Activated CD4-positive, CD25-positive, alpha-beta regulatory T cell (primary cell): ENCODE measurements around the gene ZNF239.
"Not testable (repeated sequence)": the region's sequence is repeated elsewhere in the genome, so short reads cannot be mapped to it uniquely, and the experiment has no call there.

Source experiments
- DNase-seq, 4 experiments: peaks; one replicate each; lab custom pipeline; 2025; lab: John Stamatoyannopoulos, UW

Gene ZNF239

DNA sequence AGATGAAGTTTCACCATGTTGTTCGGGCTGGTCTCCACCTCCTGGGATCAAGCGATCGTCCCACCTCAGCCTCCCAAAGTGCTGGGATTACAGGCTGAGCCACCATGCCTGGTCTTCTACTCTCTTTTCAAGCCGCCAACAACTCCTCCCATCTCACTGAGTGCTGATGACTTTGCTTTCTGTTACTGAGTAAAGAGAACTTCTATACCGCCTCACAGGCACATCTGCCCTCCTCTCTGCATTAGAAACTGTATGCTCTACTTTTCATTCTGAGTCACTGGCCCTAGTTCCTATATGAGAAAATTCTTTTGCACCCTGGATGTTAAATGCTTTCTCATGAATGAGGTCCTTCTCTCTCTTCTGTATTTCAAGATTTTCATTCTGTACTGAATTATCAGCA lies 2.2 kb upstream of the ZNF239 start:
- no peak for DNase-seq

DNA sequence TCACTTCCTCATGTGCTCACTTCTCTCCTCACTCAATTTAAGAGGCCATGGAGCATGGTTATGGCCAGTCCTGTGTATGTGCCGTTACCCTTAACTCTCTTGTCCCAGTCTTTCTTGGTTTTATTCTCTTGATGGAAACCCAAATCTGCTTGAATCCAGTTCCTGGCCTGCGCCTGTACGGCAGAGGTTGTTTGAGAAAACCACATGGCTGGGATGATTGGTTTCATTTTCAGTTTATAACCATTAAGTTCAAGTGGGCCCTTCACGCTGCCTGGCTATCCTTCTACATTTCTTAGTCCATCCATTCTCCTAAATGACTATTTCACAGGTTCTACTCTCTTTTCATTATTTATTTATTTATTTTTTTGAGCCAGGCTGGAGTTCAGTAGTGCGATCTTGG lies 1.6 kb upstream of the ZNF239 start:
- DNase-seq = no peak

DNA sequence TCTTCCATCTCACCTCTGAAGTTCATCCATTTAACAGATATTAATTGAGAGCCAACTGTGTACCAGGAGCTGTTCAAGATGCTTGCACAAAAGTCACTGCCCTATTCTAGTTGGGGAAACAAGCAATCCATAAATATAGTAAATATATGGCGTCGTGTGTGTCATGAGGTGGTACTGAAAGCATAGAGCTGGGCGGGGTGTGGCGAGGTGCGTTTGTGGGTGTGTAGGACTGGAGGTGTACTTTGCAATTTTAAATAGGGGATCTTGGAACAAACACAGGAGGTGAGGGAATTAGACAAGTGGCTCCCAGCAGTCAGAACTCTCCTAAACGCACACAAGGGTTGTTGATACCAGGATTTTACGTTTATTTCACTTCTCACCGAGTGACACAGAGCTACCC lies 490 bp upstream of the ZNF239 start:
- DNase-seq = no peak

DNA sequence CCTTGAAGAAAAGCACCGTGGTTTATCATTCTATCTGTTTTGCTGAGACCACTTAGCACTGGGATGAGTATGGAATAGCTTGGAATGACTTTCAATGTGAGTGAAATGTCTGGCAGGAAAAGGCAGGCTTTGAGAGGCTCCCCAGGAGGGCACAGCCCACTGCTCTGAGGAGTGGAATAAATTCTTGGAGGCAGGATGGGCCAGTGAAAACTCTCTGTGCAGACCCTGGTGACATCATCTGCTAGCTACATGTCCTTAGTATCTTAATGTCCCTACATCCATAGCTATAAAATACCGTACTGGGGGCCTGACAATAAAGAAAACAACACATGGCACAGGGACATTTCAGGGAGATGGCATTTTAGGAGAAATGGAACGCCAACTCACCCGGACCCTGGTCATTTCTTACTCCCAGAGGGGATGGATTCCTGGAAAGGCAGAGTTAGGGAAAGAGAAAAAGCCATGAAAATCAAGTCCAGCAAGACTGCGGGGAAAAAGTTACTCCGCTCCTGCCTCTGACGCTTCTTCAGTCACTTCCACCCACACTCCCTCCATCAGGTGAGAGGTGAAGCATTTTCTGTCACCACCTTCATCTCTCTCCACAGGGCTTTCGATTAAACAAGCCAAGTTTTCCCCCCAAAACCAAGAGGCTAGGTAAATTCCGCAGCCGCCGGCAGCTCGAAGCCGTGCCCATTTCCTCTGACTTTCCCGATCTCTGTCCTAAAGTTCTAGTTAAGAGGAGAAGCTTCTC lies 991 bp downstream of the ZNF239 start:
- no peak for DNase-seq

DNA sequence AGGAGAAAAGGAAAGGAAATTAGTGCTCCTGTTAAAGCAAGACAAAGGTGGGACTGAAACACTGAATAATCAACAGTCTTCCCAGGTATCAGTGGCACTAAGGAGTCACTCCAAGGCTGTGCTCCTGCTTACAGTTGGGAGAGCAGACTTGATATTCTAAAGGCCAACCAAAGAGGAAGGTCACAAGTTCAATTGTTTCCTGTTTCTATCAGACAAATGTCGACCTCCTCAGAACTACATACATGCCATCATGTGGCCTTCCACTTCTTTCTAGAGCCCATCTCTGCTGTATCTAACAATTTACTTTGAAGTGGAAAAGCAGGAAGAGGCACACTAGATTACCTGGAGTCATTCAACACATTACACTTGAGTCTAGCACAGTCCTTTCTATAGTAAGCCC lies 3.4 kb downstream of the ZNF239 start:
- DNase-seq = no peak

DNA sequence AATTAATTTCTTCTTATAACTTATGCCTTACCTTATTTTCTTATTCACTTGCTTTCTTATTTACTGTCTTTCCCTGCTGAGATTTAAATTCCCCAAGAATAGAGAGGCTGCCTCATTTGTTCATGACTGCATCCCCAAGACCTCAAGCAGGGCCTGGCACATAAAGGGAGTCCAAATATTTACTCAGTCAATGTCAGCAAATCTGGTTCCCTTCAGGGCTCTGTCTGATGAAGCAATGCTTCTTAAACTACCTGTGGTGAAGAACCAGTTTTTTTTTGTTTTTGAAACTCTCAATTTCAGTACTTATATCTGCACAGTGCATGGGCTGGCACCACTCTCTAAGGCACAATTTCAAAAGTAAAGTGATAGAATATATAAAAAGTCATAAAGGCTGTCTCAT lies 4.7 kb downstream of the ZNF239 start:
- no peak for DNase-seq

DNA sequence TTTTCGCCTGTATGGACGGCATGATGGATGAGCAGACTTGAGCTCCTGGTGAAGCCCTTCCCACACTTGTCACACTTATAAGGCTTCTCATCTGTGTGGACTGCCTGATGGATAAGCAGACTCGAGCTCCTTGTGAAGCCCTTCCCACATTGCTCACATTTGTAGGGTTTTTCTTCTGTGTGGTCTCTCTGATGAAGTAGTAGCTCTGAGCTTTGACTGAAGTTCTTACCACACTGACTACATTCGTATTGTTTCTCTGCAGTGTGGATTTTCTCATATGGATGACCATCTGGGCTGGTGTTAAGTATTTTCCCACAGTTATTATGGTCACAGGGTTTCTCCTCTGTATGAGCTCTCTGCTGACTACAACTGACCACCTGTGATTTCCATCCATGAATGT lies 17.2 kb downstream of the ZNF239 start:
- DNase-seq = no peak

DNA sequence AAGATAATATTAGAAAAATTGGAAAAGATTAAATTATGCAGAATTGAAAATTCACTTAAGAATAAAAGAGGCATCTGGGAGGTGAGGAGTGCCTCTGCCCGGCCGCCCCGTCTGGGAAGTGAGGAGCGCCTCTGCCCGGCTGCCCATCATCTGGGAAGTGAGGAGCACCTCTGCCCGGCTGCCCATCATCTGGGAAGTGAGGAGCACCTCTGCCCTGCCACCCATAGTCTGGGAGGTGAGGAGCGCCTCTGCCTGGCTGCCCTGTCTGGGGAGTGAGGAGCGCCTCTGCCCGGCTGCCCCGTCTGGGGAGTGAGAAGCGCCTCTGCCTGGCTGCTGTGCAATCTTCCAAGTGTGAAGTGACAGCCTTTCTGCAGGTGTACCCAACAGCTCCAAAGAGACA lies 30.7 kb downstream of the ZNF239 start:
- not testable (repeated sequence) for DNase-seq

DNA sequence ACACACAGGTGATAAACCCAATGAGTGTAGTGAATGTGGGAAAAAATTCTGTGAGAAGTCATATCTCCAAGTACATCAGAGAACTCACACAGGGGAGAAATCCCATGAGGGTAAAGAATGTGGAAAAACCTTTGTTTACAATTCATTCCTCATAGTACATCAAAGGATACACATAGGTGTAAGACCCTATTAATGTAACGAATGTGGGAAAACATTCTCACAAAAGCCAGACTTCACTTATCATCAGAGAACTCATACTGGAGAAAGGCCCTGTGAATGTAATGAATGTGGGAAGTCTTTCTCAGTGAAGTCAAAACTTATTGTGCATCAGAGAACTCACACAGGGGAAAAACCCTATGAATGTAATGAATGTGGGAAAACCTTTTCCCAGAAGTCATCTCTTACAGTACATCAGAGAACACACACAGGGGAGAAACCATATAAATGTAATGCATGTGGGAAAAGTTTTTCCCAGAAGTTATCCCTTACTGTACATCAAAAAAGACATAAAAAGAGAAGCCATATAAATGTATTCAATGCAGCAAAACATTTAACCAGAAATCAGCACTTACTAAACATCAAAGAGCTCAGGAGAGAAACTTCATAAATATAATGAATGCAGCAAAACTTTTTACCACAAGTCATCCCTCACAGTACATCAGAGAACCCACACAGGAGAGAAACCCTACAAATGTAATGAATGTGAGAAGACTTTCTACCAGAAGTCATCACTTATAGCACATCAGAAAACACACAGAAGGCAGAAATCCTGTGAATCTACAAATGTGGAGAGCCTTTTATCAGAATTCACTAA lies 49.8 kb downstream of the ZNF239 start:
- DNase-seq = no peak
